ENCODE results near the gene EFHD2. TPM values are rescaled to one million over a fixed set of nuclear protein-coding genes. Genes with fewer than 3 reads are reported as not detected.

EFHD2 gene
- polyA plus RNA-seq, 3 donors = 314 to 329 (median 323) TPM

DNA sequence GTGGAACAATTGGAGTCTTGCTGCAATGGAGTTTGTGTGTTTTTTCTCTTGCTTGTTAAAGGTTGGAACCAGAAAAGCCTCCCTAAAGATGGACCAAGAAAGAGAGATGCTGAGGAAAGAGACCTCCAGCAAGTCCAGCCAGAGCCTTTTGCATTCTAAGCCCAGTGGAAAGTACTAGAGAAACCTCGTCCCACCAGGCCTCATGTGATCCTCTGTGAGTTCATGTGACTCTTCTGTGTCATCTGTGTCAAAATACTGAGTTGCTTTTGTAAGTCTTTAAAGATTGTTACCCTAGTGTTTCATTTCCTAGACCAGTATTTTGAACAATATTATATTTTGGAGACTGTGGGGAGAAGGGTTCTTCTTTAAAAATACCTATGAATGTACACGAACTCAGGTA, 12.5 kb upstream of the EFHD2 start:
- no peak overlapping the region for H3K4me3 ChIP-seq (replicated peaks in 1 of 3; ENCODE audit: low read depth in 2 of 3, low read length in 3 of 3)
- H3K27me3 ChIP-seq (ENCODE audit: control insufficient read depth in 2 of 2, insufficient read depth in 2 of 2, low read length in 2 of 2) = no peaks in the 10 kb centered on the region
- H3K4me1 ChIP-seq (ENCODE audit: control insufficient read depth in 1 of 2, insufficient read depth in 2 of 2, low read length in 2 of 2) = no peaks in the 10 kb centered on the region
- 50% methylated on average over 1 of the region's 2 CpGs for WGBS (ENCODE audit: insufficient coverage)
- no peak overlapping the region for H3K9ac ChIP-seq (ENCODE audit: insufficient read depth, low read length, poor library complexity, severe bottlenecking)
- Mint-ChIP-seq H3K4me1 (no peaks in the 10 kb centered on the region), H3K9me3 (peaks cover 2 to 18% (median 8%) of the 10 kb centered on the region in 7 donors), H3K36me3 (no peaks in the 10 kb centered on the region), H3K27ac (no peak overlapping the region), H3K27me3 (ENCODE audit: low read depth in 3 of 3) (peaks cover 1 to 5% (median 2%) of the 10 kb centered on the region in 3 donors), H3K4me3 (no peak overlapping the region)
- H2AFZ ChIP-seq (ENCODE audit: insufficient read depth, low read depth, low read length, poor library complexity, severe bottlenecking) = no peak overlapping the region
- TF ChIP-seq, protein P1, sequence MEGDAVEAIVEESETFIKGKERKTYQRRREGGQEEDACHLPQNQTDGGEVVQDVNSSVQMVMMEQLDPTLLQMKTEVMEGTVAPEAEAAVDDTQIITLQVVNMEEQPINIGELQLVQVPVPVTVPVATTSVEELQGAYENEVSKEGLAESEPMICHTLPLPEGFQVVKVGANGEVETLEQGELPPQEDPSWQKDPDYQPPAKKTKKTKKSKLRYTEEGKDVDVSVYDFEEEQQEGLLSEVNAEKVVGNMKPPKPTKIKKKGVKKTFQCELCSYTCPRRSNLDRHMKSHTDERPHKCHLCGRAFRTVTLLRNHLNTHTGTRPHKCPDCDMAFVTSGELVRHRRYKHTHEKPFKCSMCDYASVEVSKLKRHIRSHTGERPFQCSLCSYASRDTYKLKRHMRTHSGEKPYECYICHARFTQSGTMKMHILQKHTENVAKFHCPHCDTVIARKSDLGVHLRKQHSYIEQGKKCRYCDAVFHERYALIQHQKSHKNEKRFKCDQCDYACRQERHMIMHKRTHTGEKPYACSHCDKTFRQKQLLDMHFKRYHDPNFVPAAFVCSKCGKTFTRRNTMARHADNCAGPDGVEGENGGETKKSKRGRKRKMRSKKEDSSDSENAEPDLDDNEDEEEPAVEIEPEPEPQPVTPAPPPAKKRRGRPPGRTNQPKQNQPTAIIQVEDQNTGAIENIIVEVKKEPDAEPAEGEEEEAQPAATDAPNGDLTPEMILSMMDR (IDR thresholded peaks at IDR 0.05) = no peak
- intact Hi-C loops (cut with micrococcal nuclease) = loop anchor here in 1 of 2 donors (5.0 kb wide), 1 partner anchor 55 kb away; no protein-coding TSS in a partner anchor
- no peaks in the 10 kb centered on the region for H3K79me2 ChIP-seq (ENCODE audit: insufficient read depth, low read length)
- H3K9me3 ChIP-seq (replicated peaks in 1 of 2; ENCODE audit: control insufficient read depth in 1 of 2, insufficient read depth in 1 of 2, low read length in 2 of 2) = peaks cover 5% of the 10 kb centered on the region in 2 donors
- H3K36me3 ChIP-seq (replicated peaks in 1 of 2; ENCODE audit: control insufficient read depth in 1 of 2, insufficient read depth in 2 of 2, low read length in 2 of 2) = no peaks in the 10 kb centered on the region
- no peak overlapping the region for H3K27ac ChIP-seq (ENCODE audit: low read depth in 1 of 2, low read length in 2 of 2)
- no peak overlapping the region for H3K4me2 ChIP-seq (replicated peaks; ENCODE audit: extremely low read depth, low read length, poor library complexity, severe bottlenecking)
- DNase-seq = no peak
- H4K20me1 ChIP-seq (ENCODE audit: insufficient read depth, low read length) = no peaks in the 10 kb centered on the region

DNA sequence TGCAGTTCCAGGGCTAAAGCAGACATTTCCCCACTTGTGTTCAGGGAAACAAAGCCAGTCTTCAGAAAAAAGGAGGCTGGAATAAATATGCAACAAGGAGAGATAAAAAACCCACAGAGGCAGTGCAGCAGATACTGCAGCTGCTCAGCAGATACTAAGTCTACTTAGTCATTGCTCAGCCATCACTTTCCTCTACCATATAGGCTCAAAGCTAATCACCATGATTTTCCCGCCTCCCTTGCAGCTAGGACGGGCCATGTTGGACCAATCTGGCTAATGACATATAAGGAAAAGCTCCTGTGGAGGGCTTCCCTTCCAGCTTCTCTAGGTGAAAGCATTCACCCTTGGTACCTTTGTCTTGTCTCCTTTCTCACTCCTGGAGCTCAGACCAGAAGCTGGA, 10.0 kb upstream of the EFHD2 start:
- no peak overlapping the region for H3K27ac Mint-ChIP-seq
- TF ChIP-seq, protein P1 (IDR thresholded peaks at IDR 0.05) = no peak
- H3K4me1 Mint-ChIP-seq = no peaks in the 10 kb centered on the region
- Histone ChIP-seq H3K4me3 (replicated peaks in 1 of 3; ENCODE audit: low read depth in 2 of 3, low read length in 3 of 3) (no peak overlapping the region), H3K9me3 (replicated peaks in 1 of 2; ENCODE audit: control insufficient read depth in 1 of 2, insufficient read depth in 1 of 2, low read length in 2 of 2) (peaks cover 5% of the 10 kb centered on the region in 2 donors), H3K9ac (ENCODE audit: insufficient read depth, low read length, poor library complexity, severe bottlenecking) (no peak overlapping the region), H3K4me2 (replicated peaks; ENCODE audit: extremely low read depth, low read length, poor library complexity, severe bottlenecking) (no peak overlapping the region), H2AFZ (ENCODE audit: insufficient read depth, low read depth, low read length, poor library complexity, severe bottlenecking) (no peak overlapping the region), H3K27ac (ENCODE audit: low read depth in 1 of 2, low read length in 2 of 2) (no peak overlapping the region), H3K79me2 (ENCODE audit: insufficient read depth, low read length) (no peaks in the 10 kb centered on the region), H3K27me3 (ENCODE audit: control insufficient read depth in 2 of 2, insufficient read depth in 2 of 2, low read length in 2 of 2) (no peaks in the 10 kb centered on the region), H3K4me1 (ENCODE audit: control insufficient read depth in 1 of 2, insufficient read depth in 2 of 2, low read length in 2 of 2) (no peaks in the 10 kb centered on the region), H3K36me3 (replicated peaks in 1 of 2; ENCODE audit: control insufficient read depth in 1 of 2, insufficient read depth in 2 of 2, low read length in 2 of 2) (no peaks in the 10 kb centered on the region), H4K20me1 (ENCODE audit: insufficient read depth, low read length) (no peaks in the 10 kb centered on the region)
- no peaks in the 10 kb centered on the region for H3K36me3 Mint-ChIP-seq
- H3K9me3 Mint-ChIP-seq = peaks cover 2 to 18% (median 8%) of the 10 kb centered on the region in 7 donors
- intact Hi-C loops (cut with micrococcal nuclease) = loop anchor here in 1 of 2 donors (5.0 kb wide), 1 partner anchor 53 kb away; no protein-coding TSS in a partner anchor
- 100% methylated on average over 1 of the region's 2 CpGs for WGBS (ENCODE audit: insufficient coverage)
- H3K4me3 Mint-ChIP-seq = no peak overlapping the region
- peaks cover 0 to 6% (median 1%) of the 10 kb centered on the region in 3 donors for H3K27me3 Mint-ChIP-seq (ENCODE audit: low read depth in 3 of 3)
- DNase-seq = no peak
